Measurements from ENCODE around the gene P2RX1. TPM values are rescaled to one million over a fixed set of nuclear protein-coding genes. Genes with fewer than 3 reads are reported as not detected.

The P2RX1 gene
- total and polyA plus RNA-seq, 2 of the 4 experiments (the other 2 are of a cell fraction) = not detected

GRCh38 chr17:3962217-3962964 lies 46.1 kb upstream of the P2RX1 start:
- ChIA-PET POLR2A (ENCODE audit: unreplicated experiment) (no interaction called here), CTCF (no interaction called here)
- H2BK120ac ChIP-seq (ENCODE audit: low read depth, low read length) = no peak overlapping the region
- H3K79me1 ChIP-seq (ENCODE audit: low read depth in 1 of 2, low read length in 2 of 2) = no peaks in the 10 kb centered on the region
- no peak overlapping the region for H3K56ac ChIP-seq (ENCODE audit: extremely low read depth, insufficient read depth, low read length)
- H3K4ac ChIP-seq (ENCODE audit: low read depth, low read length) = no peak overlapping the region
- no peak overlapping the region for H2BK5ac ChIP-seq (ENCODE audit: low read depth, low read length, poor library complexity, severe bottlenecking)
- no peak overlapping the region for H4K8ac ChIP-seq (ENCODE audit: low read depth in 2 of 2, low read length in 2 of 2)
- dilution Hi-C loops (cut with HindIII; ENCODE audit: low sequenced_read_pairs, unreplicated experiment) = no loop called here
- no peak for ATAC-seq (ENCODE audit: low read depth)
- WGBS, 2 experiments (ENCODE audit: extremely low coverage in 2 of 2, insufficient read length in 1 of 2) = 100% methylated on average over 1 of the region's 11 CpGs; no CpG with 5 or more reads in 1 of the 2 experiments
- no peak for DNase-seq
- no peak overlapping the region for H3K18ac ChIP-seq (ENCODE audit: low read depth, low read length)
- peaks cover 10% of the 10 kb centered on the region for H3K9me1 ChIP-seq (ENCODE audit: insufficient read depth, low read length)
- no peak overlapping the region for H2AFZ ChIP-seq (replicated peaks; ENCODE audit: low read length, poor library complexity)
- no peak overlapping the region for H4K5ac ChIP-seq (ENCODE audit: low read depth, low read length)
- no peaks in the 10 kb centered on the region for H3K9me3 ChIP-seq (ENCODE audit: control insufficient read depth, insufficient read depth, low read length)
- H3K4me3 ChIP-seq (ENCODE audit: insufficient read depth, low read depth, low read length) = no peak overlapping the region
- peaks cover 19% of the 10 kb centered on the region for H3K4me1 ChIP-seq (ENCODE audit: control insufficient read depth, insufficient read depth, low read length)
- H3K14ac ChIP-seq (replicated peaks; ENCODE audit: low read depth, low read length) = no peak overlapping the region
- intact Hi-C loops (cut with micrococcal nuclease) = no loop called here
- no peak overlapping the region for H4K91ac ChIP-seq (ENCODE audit: insufficient read depth, low read depth, low read length)
- no peak overlapping the region for H3K27ac ChIP-seq (ENCODE audit: insufficient read depth, low read length)
- no peak overlapping the region for H3K23ac ChIP-seq (ENCODE audit: low read depth, low read length)
- in situ Hi-C loops (cut with MboI; ENCODE audit: low sequenced_read_pairs) = no loop called here
- no peaks in the 10 kb centered on the region for H3K36me3 ChIP-seq (ENCODE audit: control insufficient read depth, insufficient read depth, low read length)
- no peak overlapping the region for H3K9ac ChIP-seq (ENCODE audit: low read depth, low read length)
- no peak overlapping the region for H2BK20ac ChIP-seq (ENCODE audit: low read depth, low read length)
- TF ChIP-seq RFX5 (IDR thresholded peaks at IDR 0.05; ENCODE audit: low read depth, low read length) = no peak
- no peak for TF ChIP-seq FOS (IDR thresholded peaks at IDR 0.05; ENCODE audit: low read depth, low read length)
- TF ChIP-seq CTCF (conservative IDR thresholded peaks at IDR 0.05; ENCODE audit: low read depth, low read length) = no peak
- TF ChIP-seq POLR2A (IDR thresholded peaks at IDR 0.05; ENCODE audit: low read depth, low read length) = no peak
- peaks cover 41% of the 10 kb centered on the region for H3K27me3 ChIP-seq (ENCODE audit: control insufficient read depth, insufficient read depth, low read length)
- H4K20me1 ChIP-seq (ENCODE audit: insufficient read depth, low read length) = no peaks in the 10 kb centered on the region
- no peak overlapping the region for H2AK5ac ChIP-seq (ENCODE audit: low read depth, low read length)
- no peak overlapping the region for H3K4me2 ChIP-seq (ENCODE audit: low read depth, low read length)
- no peak overlapping the region for H2BK15ac ChIP-seq (ENCODE audit: low read depth, low read length)
- no peak overlapping the region for H2AK9ac ChIP-seq (replicated peaks; ENCODE audit: low read depth, low read length, poor library complexity)
- no TSS peak for BruUV-seq (replicated peaks)
